ENCODE results near the gene POLD1.

DNA sequence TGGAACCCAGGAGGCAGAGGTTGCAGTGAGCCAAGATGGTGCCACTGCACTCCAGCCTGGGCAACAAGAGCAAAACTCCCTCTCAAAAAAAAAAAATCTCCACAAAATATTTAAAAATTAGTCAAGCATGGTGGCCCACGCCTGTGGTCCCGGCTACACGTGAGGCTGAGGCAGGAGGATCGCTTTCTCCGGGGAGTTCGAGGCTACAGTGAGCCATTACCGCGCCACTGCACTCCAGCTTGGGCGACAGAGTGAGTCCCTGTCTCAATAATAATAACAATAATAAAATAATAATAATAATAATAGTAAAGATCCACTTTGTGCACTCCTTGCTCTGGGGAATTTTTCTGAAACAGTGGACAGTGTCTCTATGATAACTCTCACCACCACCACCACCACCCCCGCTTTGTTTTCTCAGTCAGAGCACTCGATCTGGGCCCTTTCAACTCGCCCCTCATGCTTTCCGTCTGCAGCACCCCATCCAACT, 27.4 kb upstream of the POLD1 start:
- TF ChIP-seq, protein P1, sequence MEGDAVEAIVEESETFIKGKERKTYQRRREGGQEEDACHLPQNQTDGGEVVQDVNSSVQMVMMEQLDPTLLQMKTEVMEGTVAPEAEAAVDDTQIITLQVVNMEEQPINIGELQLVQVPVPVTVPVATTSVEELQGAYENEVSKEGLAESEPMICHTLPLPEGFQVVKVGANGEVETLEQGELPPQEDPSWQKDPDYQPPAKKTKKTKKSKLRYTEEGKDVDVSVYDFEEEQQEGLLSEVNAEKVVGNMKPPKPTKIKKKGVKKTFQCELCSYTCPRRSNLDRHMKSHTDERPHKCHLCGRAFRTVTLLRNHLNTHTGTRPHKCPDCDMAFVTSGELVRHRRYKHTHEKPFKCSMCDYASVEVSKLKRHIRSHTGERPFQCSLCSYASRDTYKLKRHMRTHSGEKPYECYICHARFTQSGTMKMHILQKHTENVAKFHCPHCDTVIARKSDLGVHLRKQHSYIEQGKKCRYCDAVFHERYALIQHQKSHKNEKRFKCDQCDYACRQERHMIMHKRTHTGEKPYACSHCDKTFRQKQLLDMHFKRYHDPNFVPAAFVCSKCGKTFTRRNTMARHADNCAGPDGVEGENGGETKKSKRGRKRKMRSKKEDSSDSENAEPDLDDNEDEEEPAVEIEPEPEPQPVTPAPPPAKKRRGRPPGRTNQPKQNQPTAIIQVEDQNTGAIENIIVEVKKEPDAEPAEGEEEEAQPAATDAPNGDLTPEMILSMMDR (IDR thresholded peaks at IDR 0.05) = no peak
- TF ChIP-seq EZH2 (IDR thresholded peaks at IDR 0.05) = no peak
- no peak for TF ChIP-seq EZH2phosphoT487 (IDR thresholded peaks at IDR 0.05)

Measured in neural progenitor cell (in vitro differentiated cells).